Spleen (tissue), 11 donors: ENCODE results near the gene GPX5. TPM values are rescaled to one million over a fixed set of nuclear protein-coding genes. Genes with fewer than 3 reads are reported as not detected.

Source experiments
- DNase-seq: peaks from one replicate; pipeline ENCODE4 v3.0.0-alpha.2; 2020
- H3K27ac ChIP-seq, 8 donors: fragments of 200-600 bp; sonication (generic) in 7 of 8; 1 replicate in 4 of 8; 2 replicates in 4 of 8; pipeline versions ENCODE4 v1.5.0 to v1.8.0; 2016 to 2021; ENCODE audit warnings: inconsistent platforms in 4 of 8, mild to moderate bottlenecking in 4 of 8, moderate library complexity in 1 of 8
- H3K27me3 ChIP-seq, 7 donors: fragments of 200-600 bp; sonication (generic) in 6 of 7; replicated peaks in 1 of 7; 1 replicate in 4 of 7; 2 replicates in 3 of 7; pipeline versions ENCODE4 v1.5.0 to v1.8.0; 2016 to 2021; ENCODE audit warnings: inconsistent platforms in 3 of 7, mild to moderate bottlenecking in 1 of 7
- H3K36me3 ChIP-seq, 6 donors: fragments of 200-600 bp; sonication (generic) in 5 of 6; 1 replicate in 4 of 6; 2 replicates in 2 of 6; pipeline versions ENCODE4 v1.5.0 to v1.8.0; 2016 to 2021; ENCODE audit warnings: inconsistent platforms in 2 of 6
- H3K4me1 ChIP-seq, 6 donors: fragments of 200-600 bp; sonication (generic) in 5 of 6; 1 replicate in 3 of 6; 2 replicates in 3 of 6; pipeline versions ENCODE4 v1.5.0 to v1.8.0; 2016 to 2021; ENCODE audit warnings: inconsistent platforms in 3 of 6
- H3K4me3 ChIP-seq, 8 donors: fragments of 200-600 bp; sonication (generic) in 7 of 8; 1 replicate in 4 of 8; 2 replicates in 4 of 8; pipeline versions ENCODE4 v1.5.0 to v1.8.0; 2016 to 2021; ENCODE audit warnings: inconsistent platforms in 4 of 8, mild to moderate bottlenecking in 4 of 8, moderate library complexity in 2 of 8
- H3K9me3 ChIP-seq, 8 donors: fragments of 200-600 bp; sonication (generic) in 7 of 8; 1 replicate in 4 of 8; 2 replicates in 4 of 8; pipeline versions ENCODE4 v1.5.0 to v1.8.0; 2016 to 2021; ENCODE audit warnings: inconsistent platforms in 4 of 8
- CTCF ChIP-seq, 11 experiments: fragments of 200-600 bp in 7 of 11; fragments of 450-650 bp in 4 of 11; sonication (generic) in 4 of 11; IDR thresholded peaks in 8 of 11; conservative IDR thresholded peaks in 3 of 11; 1 replicate in 7 of 11; 2 replicates in 4 of 11; pipeline versions ENCODE4 v1.4.0 to v1.8.0; 2016 to 2021; ENCODE audit warnings: antibody characterized with exemption in 11 of 11, inconsistent platforms in 4 of 11, mild to moderate bottlenecking in 1 of 11
- POLR2A ChIP-seq, 3 donors: fragments of 450-650 bp; IDR thresholded peaks; one replicate each; pipeline ENCODE4 v1.5.1; 2017; ENCODE audit warnings: antibody characterized with exemption in 3 of 3, mild to moderate bottlenecking in 1 of 3
- POLR2AphosphoS5 ChIP-seq, 3 donors: sonication (generic); formaldehyde crosslinking; IDR thresholded peaks; one replicate each; pipeline ENCODE4 v1.5.1; 2017; ENCODE audit warnings: antibody characterized with exemption in 3 of 3
- WGBS, 5 donors: extraction: QIAGEN DNeasy Blood & Tissue Kit in 3 of 5; methylation state at CpG; one replicate each; pipeline versions ENCODE4 v1.1.5 to v1.1.7; 2013 to 2018; 5-methylcytosine and 5-hydroxymethylcytosine counted together
- intact Hi-C: fragments of 100-400 bp; cut with DNase I; formaldehyde crosslinking; loops from one replicate; pipeline ENCODE4 v1.15.0; 2023; ENCODE audit warnings: low total_unique reads
- polyA plus RNA-seq, 3 donors: library from polyadenylated mRNA; stranded (reverse); fragments of 200-250 nt; gene quantifications; one replicate each; pipeline ENCODE4 v1.2.1, GENCODE V29; 2013
- total RNA-seq, 7 donors: library from RNA; depleted of rRNA in 3 of 7; stranded (reverse); fragments of >200 nt in 3 of 7; fragmentation: NEBNext Ultra II Directional in 4 of 7; extraction: Animal tissue kit (Norgen Biotek cat#: 25700) in 4 of 7; gene quantifications; one replicate each; pipeline versions ENCODE4 v1.1.0 to v1.2.1, GENCODE V29; 2016 to 2021
- donor health status: healthy with polysubstance abuse.
- donor health status: DM: no; HTN: no; CAD: no; lungs with moderate emphysema.
- donor health status: DM: no; HTN: no; CAD: no.
- donor health status: Bipolar disorder and iron deficiency.
- donor health status: healthy.
- donor health status: DM: no; HTN: no; CAD: no.
- donor health status: DM: yes; HTN: yes; CAD: no.

Gene GPX5
- total and polyA plus RNA-seq, 10 donors = not detected

GRCh38 chr6:28567506-28567905 lies 41.8 kb downstream of the GPX5 start:
- no peaks in the 10 kb centered on the region for H3K4me1 ChIP-seq
- peaks cover 0 to 66% (median 10%) of the 10 kb centered on the region in 7 donors for H3K27me3 ChIP-seq
- no peaks in the 10 kb centered on the region for H3K9me3 ChIP-seq
- intact Hi-C loops = no loop called here
- TF ChIP-seq CTCF (IDR thresholded peaks at IDR 0.05 in 8 of 11, conservative IDR thresholded peaks at IDR 0.05 in 3 of 11) (no peak), POLR2A (IDR thresholded peaks at IDR 0.05) (no peak), POLR2AphosphoS5 (IDR thresholded peaks at IDR 0.05) (no peak)
- H3K4me3 ChIP-seq = no peak overlapping the region
- H3K27ac ChIP-seq = no peak overlapping the region
- H3K36me3 ChIP-seq = no peaks in the 10 kb centered on the region
- DNase-seq = no peak

GRCh38 chr6:28568515-28569108 lies 42.9 kb downstream of the GPX5 start:
- H3K4me3 ChIP-seq = no peak overlapping the region
- WGBS, 5 donors = 86 to 98% (median 96%) methylated on average over 4 of the region's 4 CpGs
- H3K36me3 ChIP-seq = no peaks in the 10 kb centered on the region
- intact Hi-C loops = no loop called here
- H3K27me3 ChIP-seq = peaks cover 0 to 63% (median 10%) of the 10 kb centered on the region in 7 donors
- DNase-seq = no peak
- no peak overlapping the region for H3K27ac ChIP-seq
- no peaks in the 10 kb centered on the region for H3K4me1 ChIP-seq
- TF ChIP-seq CTCF (IDR thresholded peaks at IDR 0.05 in 8 of 11, conservative IDR thresholded peaks at IDR 0.05 in 3 of 11) = no peak
- no peak for TF ChIP-seq POLR2A (IDR thresholded peaks at IDR 0.05)
- no peak for TF ChIP-seq POLR2AphosphoS5 (IDR thresholded peaks at IDR 0.05)
- H3K9me3 ChIP-seq = no peaks in the 10 kb centered on the region

GRCh38 chr6:28569748-28570147 lies 44.1 kb downstream of the GPX5 start:
- DNase-seq = no peak
- H3K4me3 ChIP-seq = no peak overlapping the region
- 56 to 77% (median 70%) methylated on average over 2 of the region's 2 CpGs for WGBS, 5 donors
- TF ChIP-seq CTCF (IDR thresholded peaks at IDR 0.05 in 8 of 11, conservative IDR thresholded peaks at IDR 0.05 in 3 of 11) (no peak), POLR2AphosphoS5 (IDR thresholded peaks at IDR 0.05) (no peak), POLR2A (IDR thresholded peaks at IDR 0.05) (no peak)
- H3K4me1 ChIP-seq = no peaks in the 10 kb centered on the region
- H3K27me3 ChIP-seq = peaks cover 0 to 63% (median 10%) of the 10 kb centered on the region in 7 donors
- no peaks in the 10 kb centered on the region for H3K9me3 ChIP-seq
- H3K36me3 ChIP-seq = no peaks in the 10 kb centered on the region
- H3K27ac ChIP-seq = no peak overlapping the region
- intact Hi-C loops = no loop called here

GRCh38 chr6:28580475-28580874 lies 54.8 kb downstream of the GPX5 start:
- Histone ChIP-seq H3K9me3 (no peaks in the 10 kb centered on the region), H3K27me3 (peaks cover 0 to 68% (median 9%) of the 10 kb centered on the region in 7 donors), H3K4me1 (no peaks in the 10 kb centered on the region), H3K36me3 (no peaks in the 10 kb centered on the region), H3K4me3 (no peak overlapping the region), H3K27ac (no peak overlapping the region)
- intact Hi-C loops = no loop called here
- TF ChIP-seq CTCF (IDR thresholded peaks at IDR 0.05 in 8 of 11, conservative IDR thresholded peaks at IDR 0.05 in 3 of 11) (no peak), POLR2AphosphoS5 (IDR thresholded peaks at IDR 0.05) (no peak), POLR2A (IDR thresholded peaks at IDR 0.05) (no peak)
- DNase-seq = no peak
